Peyer's patch (tissue), 4 donors: ENCODE results near the gene MOSMO.

Experiments
- CTCF ChIP-seq, 6 experiments: fragments of 450-650 bp in 4 of 6; fragments of 200-600 bp in 2 of 6; sonication (generic) in 1 of 6; IDR thresholded peaks; one replicate each; pipeline ENCODE4 v1.5.1; 2017 to 2019; ENCODE audit warnings: antibody characterized with exemption in 6 of 6, mild to moderate bottlenecking in 3 of 6, moderate library complexity in 1 of 6
- POLR2A ChIP-seq, 2 donors: fragments of 450-650 bp; IDR thresholded peaks; one replicate each; pipeline ENCODE4 v1.5.1; 2017; ENCODE audit warnings: antibody characterized with exemption in 2 of 2, mild to moderate bottlenecking in 2 of 2, moderate library complexity in 2 of 2

GRCh38 chr16:22006636-22007035 lies 1.3 kb upstream of the MOSMO start:
- TF ChIP-seq CTCF (IDR thresholded peaks at IDR 0.05) (no peak), POLR2A (IDR thresholded peaks at IDR 0.05) (no peak)
